HepG2 (cell line): ENCODE data around the gene OST4. TPM values are rescaled to one million over a fixed set of nuclear protein-coding genes. Genes with fewer than 3 reads are reported as not detected.

Source experiments
- FLYWCH1 ChIP-seq: sonication (generic); formaldehyde crosslinking; IDR thresholded peaks from 2 replicates; pipeline ENCODE4 v1.8.1; 2023; ENCODE audit warnings: mild to moderate bottlenecking, missing genetic modification reagents
- FOSL1 ChIP-seq: sonication (generic); formaldehyde crosslinking; IDR thresholded peaks from 2 replicates; pipeline ENCODE4 v1.9.0; 2021; ENCODE audit warnings: missing genetic modification reagents, borderline replicate concordance
- HDAC2 ChIP-seq: sonication (generic); formaldehyde crosslinking; IDR thresholded peaks from 2 replicates; pipeline ENCODE4 v1.4.0; 2020; ENCODE audit warnings: missing genetic modification reagents
- HMG20B ChIP-seq: conservative IDR thresholded peaks from 2 replicates; pipeline ENCODE4 v1.6.1; 2016; ENCODE audit warnings: missing genetic modification reagents, missing compliant biosample characterization
- KLF6 ChIP-seq: IDR thresholded peaks from 2 replicates; pipeline ENCODE4 v1.8.0; 2016; ENCODE audit warnings: missing biosample characterization, missing genetic modification reagents
- MTA1 ChIP-seq: sonication (generic); formaldehyde crosslinking; IDR thresholded peaks from 2 replicates; pipeline ENCODE4 v1.4.0; 2020; ENCODE audit warnings: missing genetic modification reagents, mild to moderate bottlenecking, borderline replicate concordance
- MYC ChIP-seq: sonication (generic); formaldehyde crosslinking; IDR thresholded peaks from 2 replicates; pipeline ENCODE4 v1.9.0; 2021; ENCODE audit warnings: missing genetic modification reagents, borderline replicate concordance
- REL ChIP-seq: sonication (generic); formaldehyde crosslinking; conservative IDR thresholded peaks from 2 replicates; pipeline ENCODE4 v1.8.0; 2022; ENCODE audit warnings: mild to moderate bottlenecking, missing genetic modification reagents, moderate library complexity
- SETDB1 ChIP-seq: sonication (generic); formaldehyde crosslinking; IDR thresholded peaks from 2 replicates; pipeline ENCODE4 v1.5.1; 2020; ENCODE audit warnings: missing genetic modification reagents, mild to moderate bottlenecking, borderline replicate concordance
- SIN3B ChIP-seq: fragments of 150-350 bp; IDR thresholded peaks from 2 replicates; pipeline ENCODE4 v1.6.1; 2014; ENCODE audit warnings: low read length
- SMC3 ChIP-seq: IDR thresholded peaks from 2 replicates; pipeline ENCODE4 v1.6.1; 2011; ENCODE audit warnings: low read length, improper control_type of control experiment
- THAP9 ChIP-seq: sonication (generic); formaldehyde crosslinking; IDR thresholded peaks from 2 replicates; pipeline ENCODE4; 2020; ENCODE audit warnings: missing genetic modification reagents, mild to moderate bottlenecking, borderline replicate concordance
- ZHX2 ChIP-seq, 2 experiments: sonication (generic) in 1 of 2; formaldehyde crosslinking in 1 of 2; IDR thresholded peaks; 2 replicates each; pipeline versions ENCODE4 v1.6.1 to v1.9.0; 2014 to 2022; ENCODE audit warnings: antibody characterized with exemption in 1 of 2, borderline replicate concordance in 1 of 2, inconsistent platforms in 1 of 2, low read depth in 1 of 2, missing genetic modification reagents in 1 of 2
- ZNF558 ChIP-seq: sonication (generic); formaldehyde crosslinking; IDR thresholded peaks from 2 replicates; pipeline ENCODE4 v1.9.0; 2022; ENCODE audit warnings: mild to moderate bottlenecking, missing genetic modification reagents, borderline replicate concordance
- ZNF674 ChIP-seq: sonication (generic); formaldehyde crosslinking; IDR thresholded peaks from 2 replicates; pipeline ENCODE4 v1.5.0; 2020; ENCODE audit warnings: low read depth, mild to moderate bottlenecking, missing genetic modification reagents
- ZNF800 ChIP-seq: sonication (generic); formaldehyde crosslinking; IDR thresholded peaks from 2 replicates; pipeline ENCODE4 v1.4.0; 2020; ENCODE audit warnings: missing genetic modification reagents
- polyA plus RNA-seq, 8 experiments: library from polyadenylated mRNA; depleted of rRNA in 3 of 8; stranded (reverse) in 7 of 8; unstranded in 1 of 8; fragments of >200 nt; fragmentation: Illumina TruSeq in 4 of 8; extraction: Trizol in 4 of 8; gene quantifications; 2 replicates each; pipeline versions ENCODE4 v1.2.1 to v1.2.3, GENCODE V29; 2011 to 2016; ENCODE audit warnings: low read depth in 4 of 8, missing spikeins in 1 of 8, mixed read lengths in 1 of 8; ENCODE audit not compliant: insufficient read depth in 1 of 8
- total RNA-seq, 5 experiments: library from RNA; depleted of rRNA; stranded (reverse); fragments of >200 nt; fragmentation: Illumina TruSeq; extraction: Trizol; gene quantifications; 2 replicates each; pipeline ENCODE4 v1.2.3, GENCODE V29; 2016; ENCODE audit warnings: low read depth in 1 of 5

OST4 gene
- total and polyA plus RNA-seq, 2 of the 13 experiments (the other 11 are each of a cell fraction or from before 2014, with no cell fraction given), result 498 to 584 TPM

- TF ChIP-seq FLYWCH1 (CRISPR knock-in tag) (no peak), MTA1 (peak; percentile 0; the same call in 1 of the 2 replicates), SETDB1 (CRISPR knock-in tag) (no peak), MYC (CRISPR knock-in tag) (peak; percentile 5; the same call in 1 of the 2 replicates), THAP9 (CRISPR knock-in tag) (0 out of 2 replicates have a peak, but pooled peaks have one; percentile 40), FOSL1 (CRISPR knock-in tag) (no peak), REL (CRISPR knock-in tag) (no peak), HMG20B (CRISPR knock-in tag) (no peak), HDAC2 (CRISPR knock-in tag) (no peak), ZHX2 (IDR thresholded peaks at IDR 0.05; ENCODE audit: low read depth) (no peak), ZHX2 (CRISPR knock-in tag; IDR thresholded peaks at IDR 0.05; ENCODE audit: borderline replicate concordance) (no peak), ZNF800 (CRISPR knock-in tag) (no peak), ZNF674 (CRISPR knock-in tag) (no peak), ZNF558 (peak; percentile 36; the same call in 1 of the 2 replicates), KLF6 (no peak), SMC3 (no peak), SIN3B (no peak)
These were observed 756 bp upstream of the OST4 start (continued) for GRCh38 chr2:27071990-27072830.
